HCT116 (cell line): ENCODE data around the gene CECR2.

ENCODE experiments used
- CEBPB ChIP-seq: IDR thresholded peaks from 2 replicates; pipeline ENCODE4 v1.6.1; 2012; ENCODE audit warnings: low read depth
- CTCF ChIP-seq, 3 experiments: fragments of 200-600 bp in 1 of 3; sonication (generic) in 1 of 3; IDR thresholded peaks in 2 of 3; conservative IDR thresholded peaks in 1 of 3; 2 replicates each; pipeline ENCODE4 v1.5.1; 2012 to 2017; ENCODE audit warnings: low read depth in 2 of 3, low read length in 2 of 3, antibody characterized with exemption in 1 of 3, borderline replicate concordance in 1 of 3, control low read depth in 1 of 3, mild to moderate bottlenecking in 1 of 3, mixed read lengths in 1 of 3, mixed run types in 1 of 3, moderate library complexity in 1 of 3; ENCODE audit not compliant: insufficient read depth in 1 of 3
- JUND ChIP-seq: IDR thresholded peaks from 2 replicates; pipeline ENCODE4 v1.6.1; 2012
- ZNF274 ChIP-seq: fragments of 200-500 bp; sonication (Bioruptor generic); IDR thresholded peaks from 2 replicates; pipeline ENCODE4 v1.6.1; 2014; ENCODE audit warnings: mild to moderate bottlenecking, low read depth, low read length, inconsistent platforms

GRCh38 chr22:17508110-17508509, 138.8 kb downstream of the CECR2 start:
- TF ChIP-seq JUND: no peak
- TF ChIP-seq ZNF274: no peak
- TF ChIP-seq CTCF (IDR thresholded peaks at IDR 0.05 in 2 of 3, conservative IDR thresholded peaks at IDR 0.05 in 1 of 3; ENCODE audit: borderline replicate concordance in 1 of 3, insufficient read depth in 1 of 3, low read depth in 2 of 3, low read length in 2 of 3): no peak
- no peak for TF ChIP-seq CEBPB
